ENCODE data around the gene MSN.

DNA sequence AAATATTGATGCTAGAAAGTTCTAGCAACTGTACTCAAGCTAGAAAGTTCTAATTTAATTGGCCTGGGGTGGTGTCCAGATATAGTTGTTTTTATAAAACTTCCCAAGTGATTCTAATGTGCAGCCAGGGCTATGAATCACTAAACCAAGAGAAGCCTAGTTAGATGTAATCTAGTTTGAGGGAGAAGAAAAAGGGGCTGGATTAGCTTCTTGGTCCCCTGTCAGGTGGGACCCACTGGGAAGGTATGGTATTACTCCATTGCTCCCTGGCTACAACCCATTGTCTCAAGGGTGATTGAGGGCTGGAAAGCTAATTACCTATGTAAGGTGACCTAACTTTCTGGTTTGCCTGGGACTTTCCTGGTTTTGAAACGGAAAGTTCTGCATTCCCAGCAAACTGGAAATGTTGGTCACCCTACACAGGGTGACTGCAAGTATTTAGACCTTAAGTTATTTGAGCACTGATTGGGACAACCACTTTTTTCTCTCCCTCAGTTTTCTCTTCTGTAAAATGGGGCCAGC, 23.9 kb upstream of the MSN start:
- TF ChIP-seq YY1 (IDR thresholded peaks at IDR 0.05; ENCODE audit: insufficient read depth, insufficient replicate concordance, low read depth, low read length) = no peak
- no peak for TF ChIP-seq POLR2AphosphoS5 (IDR thresholded peaks at IDR 0.05; ENCODE audit: low read depth, low read length)
- no peak for TF ChIP-seq ZNF510 (CRISPR knock-in tag; IDR thresholded peaks at IDR 0.05; ENCODE audit: low read depth)
- TF ChIP-seq ZEB1 (IDR thresholded peaks at IDR 0.05; ENCODE audit: insufficient replicate concordance, low read depth) = no peak

Measured in HepG2 (cell line).